ENCODE data around the gene CISH.

CISH gene

DNA sequence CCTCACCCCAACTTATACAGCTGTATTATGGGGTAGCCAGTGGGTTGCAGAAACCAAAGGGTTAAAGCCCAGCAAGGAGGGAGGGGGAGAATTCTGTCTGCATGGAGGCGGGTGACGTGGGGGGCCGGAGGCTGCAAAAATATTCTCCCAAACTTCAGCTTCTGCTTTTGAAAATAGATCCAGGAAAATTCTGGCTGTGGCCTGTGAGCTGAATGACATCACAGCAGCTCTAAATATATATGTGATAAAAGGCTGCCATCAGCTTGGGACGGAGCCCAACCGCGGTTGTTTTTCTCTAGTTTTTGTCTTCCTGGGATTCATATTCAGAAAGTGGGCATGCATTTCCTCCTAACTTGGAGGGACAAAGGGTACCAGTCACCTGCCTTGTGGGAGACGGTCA is 33.0 kb upstream of the CISH start:
- DNase-seq (ENCODE audit: extremely low spot score): no peak
- TF ChIP-seq, protein P1, sequence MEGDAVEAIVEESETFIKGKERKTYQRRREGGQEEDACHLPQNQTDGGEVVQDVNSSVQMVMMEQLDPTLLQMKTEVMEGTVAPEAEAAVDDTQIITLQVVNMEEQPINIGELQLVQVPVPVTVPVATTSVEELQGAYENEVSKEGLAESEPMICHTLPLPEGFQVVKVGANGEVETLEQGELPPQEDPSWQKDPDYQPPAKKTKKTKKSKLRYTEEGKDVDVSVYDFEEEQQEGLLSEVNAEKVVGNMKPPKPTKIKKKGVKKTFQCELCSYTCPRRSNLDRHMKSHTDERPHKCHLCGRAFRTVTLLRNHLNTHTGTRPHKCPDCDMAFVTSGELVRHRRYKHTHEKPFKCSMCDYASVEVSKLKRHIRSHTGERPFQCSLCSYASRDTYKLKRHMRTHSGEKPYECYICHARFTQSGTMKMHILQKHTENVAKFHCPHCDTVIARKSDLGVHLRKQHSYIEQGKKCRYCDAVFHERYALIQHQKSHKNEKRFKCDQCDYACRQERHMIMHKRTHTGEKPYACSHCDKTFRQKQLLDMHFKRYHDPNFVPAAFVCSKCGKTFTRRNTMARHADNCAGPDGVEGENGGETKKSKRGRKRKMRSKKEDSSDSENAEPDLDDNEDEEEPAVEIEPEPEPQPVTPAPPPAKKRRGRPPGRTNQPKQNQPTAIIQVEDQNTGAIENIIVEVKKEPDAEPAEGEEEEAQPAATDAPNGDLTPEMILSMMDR (IDR thresholded peaks at IDR 0.05; ENCODE audit: control extremely low read depth, extremely low read depth, low read depth, missing control alignments): no peak
- CTCF ChIA-PET: interaction anchor here (1.8 to 2.0 kb wide), 2 partner anchors 9 to 17 kb away, joined by 4 to 11 read pairs; no protein-coding TSS in a partner anchor
- POLR2A ChIA-PET: no interaction called here

DNA sequence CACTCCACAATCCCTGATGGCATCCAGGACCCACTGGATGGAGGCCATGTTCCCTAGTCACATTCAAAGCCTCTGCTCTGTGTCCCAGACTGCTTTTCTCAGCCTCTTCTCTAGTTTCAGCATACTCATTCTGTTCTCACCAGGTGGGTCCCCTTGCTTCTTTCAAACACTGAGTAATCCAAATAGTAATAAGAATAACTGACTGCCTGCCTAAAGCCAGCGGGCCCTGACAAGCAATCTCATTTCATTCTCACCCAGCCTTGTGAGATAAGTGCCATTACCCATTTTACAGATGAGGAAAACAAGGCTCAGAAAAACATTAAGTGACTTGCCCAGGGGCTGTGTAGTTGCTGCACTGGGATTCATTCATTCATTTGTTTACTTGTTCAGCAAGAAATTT is 30.8 kb upstream of the CISH start:
- CTCF ChIA-PET: interaction anchor here (2.0 kb wide), 1 partner anchor 27 kb away, joined by 10 read pairs; no protein-coding TSS in a partner anchor
- no peak for DNase-seq (ENCODE audit: extremely low spot score)
- POLR2A ChIA-PET: no interaction called here
- TF ChIP-seq, protein P1 (IDR thresholded peaks at IDR 0.05; ENCODE audit: control extremely low read depth, extremely low read depth, low read depth, missing control alignments): no peak

GRCh38 chr3:50639055-50639494 is 27.5 kb upstream of the CISH start:
- POLR2A ChIA-PET: no interaction called here
- CTCF ChIA-PET: interaction anchor here (1.0 to 1.4 kb wide), 2 partner anchors 14 to 23 kb away, joined by 3 to 5 read pairs; no protein-coding TSS in a partner anchor
- DNase-seq (ENCODE audit: extremely low spot score): no peak
- TF ChIP-seq, protein P1 (IDR thresholded peaks at IDR 0.05; ENCODE audit: control extremely low read depth, extremely low read depth, low read depth, missing control alignments): no peak

DNA sequence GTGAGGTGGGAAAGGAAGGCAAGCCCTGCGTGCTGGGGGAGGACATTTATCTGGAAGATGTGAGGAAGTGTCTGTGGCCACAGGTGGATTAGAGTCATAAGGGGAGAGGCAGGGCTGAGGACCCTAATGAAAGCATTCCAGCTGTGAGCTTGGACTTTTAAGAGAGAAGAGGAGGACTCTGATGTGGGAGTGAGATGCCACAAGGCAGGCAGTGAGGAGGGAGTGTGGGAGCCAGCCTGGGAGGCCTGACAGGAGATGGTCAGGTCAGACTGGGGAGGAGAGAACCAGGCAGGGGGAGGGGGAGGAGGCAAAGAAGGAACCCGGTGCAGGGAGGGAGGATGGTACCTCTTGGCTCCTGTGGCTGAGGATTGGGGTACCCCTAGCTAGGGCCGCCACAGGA is 26.4 kb upstream of the CISH start:
- CTCF ChIA-PET: interaction anchor here (1.0 to 1.4 kb wide), 2 partner anchors 15 to 22 kb away, joined by 3 to 5 read pairs; no protein-coding TSS in a partner anchor
- TF ChIP-seq, protein P1 (IDR thresholded peaks at IDR 0.05; ENCODE audit: control extremely low read depth, extremely low read depth, low read depth, missing control alignments): no peak
- no peak for DNase-seq (ENCODE audit: extremely low spot score)
- POLR2A ChIA-PET: no interaction called here

GRCh38 chr3:50637011-50637410 is 25.4 kb upstream of the CISH start:
- DNase-seq (ENCODE audit: extremely low spot score): no peak
- ChIA-PET CTCF (interaction anchor here (1.0 to 18.4 kb wide), 3 partner anchors 9 to 735 kb away, joined by 4 to 202 read pairs (median 4); partner anchors contain the start of genes CISH and MAPKAPK3), POLR2A (no interaction called here)
- TF ChIP-seq, protein P1 (IDR thresholded peaks at IDR 0.05; ENCODE audit: control extremely low read depth, extremely low read depth, low read depth, missing control alignments): no peak

GRCh38 chr3:50635066-50635465 is 23.5 kb upstream of the CISH start:
- ChIA-PET POLR2A (no interaction called here), CTCF (interaction anchor here (18.4 kb wide), 1 partner anchor 21 kb away, joined by 202 read pairs; the partner anchor contains the start of genes CISH and MAPKAPK3)
- TF ChIP-seq, protein P1 (IDR thresholded peaks at IDR 0.05; ENCODE audit: control extremely low read depth, extremely low read depth, low read depth, missing control alignments): no peak
- DNase-seq (ENCODE audit: extremely low spot score): no peak

All from GM10248 (cell line).